HG02884 (cell line): ENCODE measurements around the gene HSFX4.
"Not testable (repeated sequence)": the region's sequence is repeated elsewhere in the genome, so short reads cannot be mapped to it uniquely, and the experiment has no call there.

Experiments
- ATAC-seq: cut with Tn5 transposase; IDR thresholded peaks from one replicate; pipeline ENCODE4 v1.9.1; 2021; ENCODE audit warnings: mild to moderate bottlenecking, moderate library complexity; ENCODE audit not compliant: unreplicated experiment

Gene HSFX4

GRCh38 chrX:149937871-149938426 lies 8.6 kb downstream of the HSFX4 start:
- ATAC-seq, result peak; percentile 0

GRCh38 chrX:149938427-149938880 lies 9.1 kb downstream of the HSFX4 start, which contains the start of gene EOLA2:
Gene EOLA2, minus strand, starts transcription at chrX:149938491. Its CDS starts 4,617 bp downstream, at chrX:149933874.
- peak; percentile 73 for ATAC-seq

- ATAC-seq, result no peak
Measured at GRCh38 chrX:149938881-149939654, 9.7 kb downstream of the HSFX4 start.

GRCh38 chrX:149939655-149939904 lies 10.2 kb downstream of the HSFX4 start:
- ATAC-seq, result peak; percentile 1

- peak; percentile 44 for ATAC-seq
Measured at GRCh38 chrX:149939905-149940673, 10.7 kb downstream of the HSFX4 start.

- not testable (repeated sequence) for ATAC-seq
Measured at GRCh38 chrX:149940674-149941024, 11.3 kb downstream of the HSFX4 start.

- ATAC-seq, result not testable (repeated sequence)
Measured at GRCh38 chrX:149945087-149945670, 15.8 kb downstream of the HSFX4 start.

GRCh38 chrX:149945820-149946219 lies 16.4 kb downstream of the HSFX4 start:
- not testable (repeated sequence) for ATAC-seq

GRCh38 chrX:149946932-149947331 lies 17.6 kb downstream of the HSFX4 start:
- not testable (repeated sequence) for ATAC-seq

- ATAC-seq, result no peak
Measured at GRCh38 chrX:149948016-149948415, 18.6 kb downstream of the HSFX4 start.

GRCh38 chrX:149949743-149950436 lies 20.5 kb downstream of the HSFX4 start:
- ATAC-seq, result no peak

- no peak for ATAC-seq
Measured at GRCh38 chrX:149950681-149951080, 21.3 kb downstream of the HSFX4 start.

GRCh38 chrX:149961572-149961971 lies 32.2 kb downstream of the HSFX4 start:
- no peak for ATAC-seq

- no peak for ATAC-seq
Measured at GRCh38 chrX:149962010-149962409, 32.6 kb downstream of the HSFX4 start.

- no peak for ATAC-seq
Measured at GRCh38 chrX:149962859-149963757, 33.7 kb downstream of the HSFX4 start.

GRCh38 chrX:149979126-149979644 lies 49.8 kb downstream of the HSFX4 start:
- ATAC-seq, result no peak
